Stimulated activated CD4-positive, alpha-beta T cell treated with anti-CD3 and anti-CD28 coated beads, TNF-alpha, amount 100 ng/mL, for 1 hour (primary cell): ENCODE measurements around the gene CHMP4B.
A peak's percentile ranks its signal among the peaks of the same experiment; 100 is the strongest.

Experiments
- DNase-seq, 3 donors: peaks; one replicate each; pipeline ENCODE4 v3.0.0-alpha.2; 2020; ENCODE audit warnings: low read depth in 3 of 3, low spot score in 1 of 3

CHMP4B gene

GRCh38 chr20:33837096-33837830 lies 26.1 kb downstream of the CHMP4B start:
- DNase-seq: no peak

- no peak for DNase-seq
Measured at GRCh38 chr20:33838035-33838864, 27.1 kb downstream of the CHMP4B start.

GRCh38 chr20:33839591-33839990 lies 28.4 kb downstream of the CHMP4B start:
- DNase-seq: no peak

GRCh38 chr20:33840160-33840559 lies 29.0 kb downstream of the CHMP4B start:
- no peak for DNase-seq

GRCh38 chr20:33840759-33841435 lies 29.7 kb downstream of the CHMP4B start:
- DNase-seq: no peak

- DNase-seq: no peak
Measured at GRCh38 chr20:33841436-33841799, 30.3 kb downstream of the CHMP4B start.

- no peak for DNase-seq
Measured at GRCh38 chr20:33842346-33842745, 31.2 kb downstream of the CHMP4B start.

- no peak for DNase-seq
Measured at GRCh38 chr20:33843050-33843449, 31.9 kb downstream of the CHMP4B start.

GRCh38 chr20:33843854-33844253 lies 32.7 kb downstream of the CHMP4B start:
- no peak for DNase-seq

- no peak for DNase-seq
Measured at GRCh38 chr20:33846291-33846935, 35.3 kb downstream of the CHMP4B start.

GRCh38 chr20:33847006-33847405 lies 35.9 kb downstream of the CHMP4B start:
- DNase-seq: no peak

GRCh38 chr20:33848391-33848790 lies 37.2 kb downstream of the CHMP4B start:
- no peak for DNase-seq

GRCh38 chr20:33850159-33850558 lies 39.0 kb downstream of the CHMP4B start:
- no peak for DNase-seq

- no peak for DNase-seq
Measured at GRCh38 chr20:33851842-33852466, 40.8 kb downstream of the CHMP4B start.

- DNase-seq: no peak
Measured at GRCh38 chr20:33852626-33853506, 41.7 kb downstream of the CHMP4B start.

- DNase-seq: peak in 1 of 3 donors; percentile 13
Measured at GRCh38 chr20:33853507-33853813, 42.3 kb downstream of the CHMP4B start.

- no peak for DNase-seq
Measured at GRCh38 chr20:33857722-33858563, 46.8 kb downstream of the CHMP4B start.

- no peak for DNase-seq
Measured at GRCh38 chr20:33858666-33859065, 47.5 kb downstream of the CHMP4B start.

- DNase-seq: no peak
Measured at GRCh38 chr20:33859157-33859695, 48.1 kb downstream of the CHMP4B start.
